GM23248 (cell line): ENCODE measurements around the gene FSTL4. TPM values are rescaled to one million over a fixed set of nuclear protein-coding genes. Genes with fewer than 3 reads are reported as not detected.

Experiments used
- DNase-seq: peaks from one replicate; pipeline ENCODE4 v3.0.0-alpha.2; 2015
- H2AFZ ChIP-seq: fragments of 200-600 bp; sonication (generic); 2 replicates; pipeline ENCODE4 v1.6.1; 2016; ENCODE audit warnings: antibody characterized with exemption
- H3F3A ChIP-seq: fragments of 200-600 bp; sonication (generic); 2 replicates; pipeline ENCODE4 v1.6.1; 2016; ENCODE audit warnings: mild to moderate bottlenecking, antibody characterized with exemption, mixed run types; ENCODE audit not compliant: insufficient read depth
- H3K27ac ChIP-seq: fragments of 200-600 bp; sonication (generic); 2 replicates; pipeline ENCODE4 v1.5.1; 2016; ENCODE audit warnings: mild to moderate bottlenecking
- H3K27me3 ChIP-seq: fragments of 200-600 bp; sonication (generic); replicated peaks from 2 replicates; pipeline ENCODE4 v1.6.1; 2016; ENCODE audit warnings: mild to moderate bottlenecking; ENCODE audit not compliant: insufficient read depth
- H3K36me3 ChIP-seq: fragments of 200-600 bp; sonication (generic); 2 replicates; pipeline ENCODE4 v1.6.1; 2016; ENCODE audit warnings: low read depth, mild to moderate bottlenecking
- H3K4me1 ChIP-seq: fragments of 200-600 bp; sonication (generic); 2 replicates; pipeline ENCODE4 v1.6.1; 2016; ENCODE audit warnings: mild to moderate bottlenecking; ENCODE audit not compliant: insufficient read depth
- H3K4me2 ChIP-seq: fragments of 200-600 bp; sonication (generic); one replicate; pipeline ENCODE4 v1.6.1; 2016; ENCODE audit warnings: mild to moderate bottlenecking; ENCODE audit not compliant: unreplicated experiment
- H3K4me3 ChIP-seq: fragments of 200-600 bp; sonication (generic); 2 replicates; pipeline ENCODE4 v1.5.1; 2016; ENCODE audit warnings: mild to moderate bottlenecking
- H3K79me2 ChIP-seq: fragments of 200-600 bp; sonication (generic); 2 replicates; pipeline ENCODE4 v1.6.1; 2016; ENCODE audit warnings: mild to moderate bottlenecking; ENCODE audit not compliant: insufficient read depth
- H3K9ac ChIP-seq: fragments of 200-600 bp; sonication (generic); 2 replicates; pipeline ENCODE4 v1.6.1; 2016; ENCODE audit warnings: mild to moderate bottlenecking
- H3K9me2 ChIP-seq: fragments of 200-600 bp; sonication (generic); 2 replicates; pipeline ENCODE4 v1.6.1; 2016; ENCODE audit warnings: mixed run types, mild to moderate bottlenecking, moderate library complexity; ENCODE audit not compliant: insufficient read depth
- H3K9me3 ChIP-seq: fragments of 200-600 bp; sonication (generic); one replicate; pipeline ENCODE4 v1.6.1; 2017; ENCODE audit warnings: low read depth
- H4K20me1 ChIP-seq: fragments of 200-600 bp; sonication (generic); 2 replicates; pipeline ENCODE4 v1.6.0; 2016; ENCODE audit not compliant: insufficient read depth
- EZH2 ChIP-seq: fragments of 200-600 bp; sonication (generic); IDR thresholded peaks from 2 replicates; pipeline ENCODE4 v1.6.1; 2018; ENCODE audit warnings: antibody characterized with exemption, mild to moderate bottlenecking; ENCODE audit not compliant: insufficient read depth, poor library complexity, severe bottlenecking
- EZH2phosphoT487 ChIP-seq: fragments of 200-600 bp; sonication (generic); IDR thresholded peaks from 2 replicates; pipeline ENCODE4 v1.6.1; 2018; ENCODE audit warnings: antibody characterized with exemption, moderate library complexity, mild to moderate bottlenecking, low read depth; ENCODE audit not compliant: insufficient read depth
- WGBS, 2 experiments: methylation state at CpG; one replicate each; pipeline ENCODE4 v1.1.6; 2015 to 2017; ENCODE audit warnings: low lambda C conversion rate in 2 of 2, low coverage in 1 of 2; ENCODE audit errors: missing lambda C conversion rate in 2 of 2; 5-methylcytosine and 5-hydroxymethylcytosine counted together
- in situ Hi-C: fragments of 300-500 bp; cut with MboI; formaldehyde crosslinking; loops from 2 replicates; pipeline ENCODE4 v1.15.0; 2020
- polyA plus RNA-seq: library from polyadenylated mRNA; unstranded; fragments of >200 nt; fragmentation: Nextera tagmentation; extraction: Ambion mirVana; gene quantifications from 2 replicates; pipeline ENCODE4 v1.2.1, GENCODE V29; 2016
- total RNA-seq: library from RNA; depleted of rRNA; stranded (reverse); fragments of >200 nt; shearing (Covaris generic); gene quantifications from 2 replicates; pipeline ENCODE4 v1.2.3, GENCODE V29; 2014

The FSTL4 gene
- total and polyA plus RNA-seq, 2 experiments from 2014 or later, result not detected

DNA sequence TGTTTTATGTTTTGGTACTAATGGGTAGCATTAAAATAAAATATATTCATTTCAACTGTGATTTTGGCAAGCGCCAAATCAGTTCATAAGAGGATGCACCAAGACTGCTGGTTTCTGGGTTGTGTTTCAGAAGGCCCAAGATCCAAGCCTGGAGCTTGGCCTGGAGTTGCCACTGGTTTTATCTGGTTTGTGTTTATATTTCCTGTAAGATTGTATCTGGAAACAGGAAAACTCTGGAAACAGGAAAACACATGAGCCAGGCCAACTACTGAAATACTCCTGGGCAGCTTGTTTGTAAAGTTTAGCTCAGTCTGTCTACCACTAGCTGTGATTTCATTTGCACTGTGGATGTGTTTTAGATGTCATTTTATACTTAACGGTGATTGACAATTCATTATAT is 5.5 kb downstream of the FSTL4 start:
- peaks cover 55% of the 10 kb centered on the region for H3K27me3 ChIP-seq
- in situ Hi-C loops, result no loop called here
- 67 to 74% methylated on average over 2 of the region's 2 CpGs for WGBS, 2 experiments

DNA sequence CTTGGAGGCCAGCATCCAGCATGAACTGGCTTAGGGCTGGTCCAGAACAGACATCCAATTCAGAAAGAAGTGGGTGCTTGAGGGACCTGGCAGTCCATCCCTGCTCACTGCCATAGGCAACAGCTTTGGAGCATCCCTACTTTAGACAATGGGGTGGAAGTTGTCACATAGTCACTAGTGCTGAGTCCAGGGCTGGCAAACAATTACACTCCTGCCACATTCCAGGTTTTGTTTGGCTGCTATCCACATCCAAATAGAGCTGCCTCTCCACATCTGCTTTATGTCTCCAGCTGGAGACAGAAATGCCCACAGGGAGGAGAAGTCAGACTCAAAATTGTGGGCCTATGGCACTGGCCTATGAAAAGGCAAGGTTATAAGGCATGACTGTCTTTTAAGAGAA is 7.0 kb downstream of the FSTL4 start:
- H2AFZ ChIP-seq, result no peak overlapping the region
- H3K4me3 ChIP-seq, result no peak overlapping the region
- no peaks in the 10 kb centered on the region for H3K79me2 ChIP-seq
- no peaks in the 10 kb centered on the region for H3K4me1 ChIP-seq
- no peaks in the 10 kb centered on the region for H3K9me2 ChIP-seq
- H3K27me3 ChIP-seq, result peaks cover 44% of the 10 kb centered on the region
- TF ChIP-seq EZH2, result no peak
- no peak for TF ChIP-seq EZH2phosphoT487
- no peaks in the 10 kb centered on the region for H4K20me1 ChIP-seq
- H3F3A ChIP-seq, result no peaks in the 10 kb centered on the region
- H3K27ac ChIP-seq, result no peak overlapping the region
- no peaks in the 10 kb centered on the region for H3K9me3 ChIP-seq
- no peak for DNase-seq
- no peak overlapping the region for H3K4me2 ChIP-seq
- H3K9ac ChIP-seq, result no peak overlapping the region
- H3K36me3 ChIP-seq, result no peaks in the 10 kb centered on the region
- in situ Hi-C loops, result no loop called here

More for the DNA sequence above, 5.5 kb downstream of the FSTL4 start:
- no peaks in the 10 kb centered on the region for H3F3A ChIP-seq
- no peak overlapping the region for H2AFZ ChIP-seq
- TF ChIP-seq EZH2 (no peak), EZH2phosphoT487 (no peak)
- H3K9me3 ChIP-seq, result no peaks in the 10 kb centered on the region
- H3K79me2 ChIP-seq, result no peaks in the 10 kb centered on the region
- no peak overlapping the region for H3K9ac ChIP-seq
- no peaks in the 10 kb centered on the region for H3K36me3 ChIP-seq
- DNase-seq, result no peak
- no peak overlapping the region for H3K4me2 ChIP-seq
- H4K20me1 ChIP-seq, result no peaks in the 10 kb centered on the region
- no peak overlapping the region for H3K4me3 ChIP-seq
- H3K27ac ChIP-seq, result no peak overlapping the region
- H3K4me1 ChIP-seq, result no peaks in the 10 kb centered on the region
- no peaks in the 10 kb centered on the region for H3K9me2 ChIP-seq

DNA sequence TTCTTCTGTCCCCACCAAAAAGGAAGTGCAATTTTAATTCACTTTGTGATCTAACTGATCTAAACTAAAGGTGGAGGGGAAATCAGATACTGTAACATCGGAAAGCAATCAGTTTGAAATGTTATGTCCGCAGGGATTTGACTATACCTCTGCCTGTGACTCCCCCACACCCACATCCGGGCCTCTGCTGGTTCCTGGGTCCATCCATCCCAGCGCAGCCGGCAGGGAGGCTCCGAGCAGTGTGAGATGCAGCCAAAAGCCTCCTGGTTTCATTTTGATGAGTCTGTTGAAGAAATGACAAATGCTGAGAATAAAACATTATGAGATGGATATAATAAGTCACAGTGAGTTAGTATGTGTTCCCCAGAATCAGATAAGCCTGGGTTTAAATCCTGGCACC is 8.6 kb downstream of the FSTL4 start:
- Histone ChIP-seq H3K36me3 (no peaks in the 10 kb centered on the region), H3K9ac (no peak overlapping the region), H3K4me2 (no peak overlapping the region), H3K4me1 (no peaks in the 10 kb centered on the region), H2AFZ (no peak overlapping the region), H3K27me3 (peaks cover 31% of the 10 kb centered on the region), H3K4me3 (no peak overlapping the region), H4K20me1 (no peaks in the 10 kb centered on the region), H3K9me3 (no peaks in the 10 kb centered on the region), H3F3A (no peaks in the 10 kb centered on the region), H3K27ac (no peak overlapping the region), H3K9me2 (no peaks in the 10 kb centered on the region), H3K79me2 (no peaks in the 10 kb centered on the region)
- no peak for TF ChIP-seq EZH2phosphoT487
- no peak for TF ChIP-seq EZH2
- DNase-seq, result no peak
- WGBS, 2 experiments, result 46 to 56% methylated on average over 6 of the region's 6 CpGs
- in situ Hi-C loops, result no loop called here

DNA sequence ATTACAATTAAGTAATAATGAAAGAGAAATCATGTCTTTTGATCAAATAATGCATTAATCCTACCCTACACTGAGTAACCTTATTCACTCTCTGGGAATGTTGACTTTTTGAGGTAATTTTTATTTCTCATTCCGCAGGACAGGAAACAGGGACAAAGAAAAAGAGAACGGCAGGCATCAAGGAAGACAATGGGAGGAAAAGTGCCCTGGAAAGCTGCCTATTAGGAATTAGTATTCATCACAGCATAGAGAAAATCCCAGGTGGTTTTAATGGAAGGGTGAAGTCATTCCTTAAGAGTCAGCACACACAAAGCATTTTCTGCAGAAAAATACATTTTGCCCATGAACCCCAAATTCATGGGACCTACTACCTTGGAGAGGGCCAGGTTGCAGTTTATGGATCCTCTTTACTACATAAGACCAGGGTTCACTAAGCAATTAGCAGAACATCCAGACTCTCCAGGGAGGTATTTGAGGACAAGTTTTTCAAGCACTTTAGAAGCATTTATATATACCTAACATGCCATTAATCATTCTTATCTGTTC is 9.4 kb downstream of the FSTL4 start:
- DNase-seq, result no peak
- in situ Hi-C loops, result no loop called here
- Histone ChIP-seq H3K4me2 (no peak overlapping the region), H3K4me3 (no peak overlapping the region), H4K20me1 (no peaks in the 10 kb centered on the region), H3K4me1 (no peaks in the 10 kb centered on the region), H3K36me3 (no peaks in the 10 kb centered on the region), H3K27ac (no peak overlapping the region), H3K9me2 (no peaks in the 10 kb centered on the region), H3K9me3 (no peaks in the 10 kb centered on the region), H3K79me2 (no peaks in the 10 kb centered on the region), H2AFZ (no peak overlapping the region), H3K27me3 (peaks cover 24% of the 10 kb centered on the region), H3F3A (no peaks in the 10 kb centered on the region), H3K9ac (no peak overlapping the region)
- whole genome bisulfite sequencing, 2 experiments, result 15 to 19% methylated on average over 2 of the region's 2 CpGs
- no peak for TF ChIP-seq EZH2
- TF ChIP-seq EZH2phosphoT487, result no peak

DNA sequence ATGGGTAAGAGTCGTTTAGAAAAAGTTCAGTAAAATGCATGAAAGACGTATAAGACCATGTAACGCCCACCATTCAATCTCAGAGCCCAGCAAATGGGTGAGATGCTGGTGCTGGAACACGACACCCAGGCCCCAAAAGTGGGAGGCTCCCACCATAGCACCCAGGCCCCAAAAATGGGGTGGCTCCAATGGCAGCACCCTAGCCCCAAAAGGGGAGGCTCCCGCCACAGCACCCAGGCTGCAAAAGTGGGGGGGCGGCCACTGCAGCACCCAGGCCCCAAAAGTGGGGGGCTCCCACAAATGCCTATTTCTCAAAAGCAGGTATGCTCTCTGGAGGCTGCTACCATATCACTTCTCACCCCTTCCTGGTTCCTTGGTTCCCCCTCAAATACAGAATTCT is 12.7 kb downstream of the FSTL4 start:
- H3K27me3 ChIP-seq, result peaks cover 18% of the 10 kb centered on the region
- H4K20me1 ChIP-seq, result no peaks in the 10 kb centered on the region
- WGBS, 2 experiments, result 24 to 39% methylated on average over 5 to 6 of the region's 6 CpGs
- no peaks in the 10 kb centered on the region for H3K79me2 ChIP-seq
- no peak overlapping the region for H3K4me3 ChIP-seq
- no peak for DNase-seq
- H3K9ac ChIP-seq, result no peak overlapping the region
- H3F3A ChIP-seq, result no peaks in the 10 kb centered on the region
- no peak overlapping the region for H3K4me2 ChIP-seq
- no peaks in the 10 kb centered on the region for H3K36me3 ChIP-seq
- H3K4me1 ChIP-seq, result no peaks in the 10 kb centered on the region
- H3K27ac ChIP-seq, result no peak overlapping the region
- TF ChIP-seq EZH2phosphoT487 (no peak), EZH2 (no peak)
- no peaks in the 10 kb centered on the region for H3K9me3 ChIP-seq
- H2AFZ ChIP-seq, result no peak overlapping the region
- H3K9me2 ChIP-seq, result no peaks in the 10 kb centered on the region
- in situ Hi-C loops, result no loop called here
